Fibroblast of mammary gland (primary cell): Measurements from ENCODE around the gene DRAXIN.

Experiments
- DNase-seq: peaks from one replicate; pipeline ENCODE4 v3.0.0-alpha.2; 2010; ENCODE audit warnings: low read depth
- H3K4me3 ChIP-seq: 2 replicates; pipeline ENCODE4 v1.5.1; 2011; ENCODE audit warnings: low read depth, mild to moderate bottlenecking, low read length, moderate library complexity; ENCODE audit not compliant: control insufficient read depth
- CTCF ChIP-seq: conservative IDR thresholded peaks from 2 replicates; pipeline ENCODE4 v1.5.1; 2011; ENCODE audit warnings: low read depth, low read length, inconsistent platforms; ENCODE audit not compliant: control insufficient read depth, insufficient read depth

The DRAXIN gene

GRCh38 chr1:11651017-11651416, 40.5 kb upstream of the DRAXIN start:
- DNase-seq, result no peak
- H3K4me3 ChIP-seq, result no peak overlapping the region
- no peak for TF ChIP-seq CTCF

- no peak for TF ChIP-seq CTCF
- no peak overlapping the region for H3K4me3 ChIP-seq
- DNase-seq, result no peak
These were observed 39.2 kb upstream of the DRAXIN start for GRCh38 chr1:11652203-11652780.

DNA sequence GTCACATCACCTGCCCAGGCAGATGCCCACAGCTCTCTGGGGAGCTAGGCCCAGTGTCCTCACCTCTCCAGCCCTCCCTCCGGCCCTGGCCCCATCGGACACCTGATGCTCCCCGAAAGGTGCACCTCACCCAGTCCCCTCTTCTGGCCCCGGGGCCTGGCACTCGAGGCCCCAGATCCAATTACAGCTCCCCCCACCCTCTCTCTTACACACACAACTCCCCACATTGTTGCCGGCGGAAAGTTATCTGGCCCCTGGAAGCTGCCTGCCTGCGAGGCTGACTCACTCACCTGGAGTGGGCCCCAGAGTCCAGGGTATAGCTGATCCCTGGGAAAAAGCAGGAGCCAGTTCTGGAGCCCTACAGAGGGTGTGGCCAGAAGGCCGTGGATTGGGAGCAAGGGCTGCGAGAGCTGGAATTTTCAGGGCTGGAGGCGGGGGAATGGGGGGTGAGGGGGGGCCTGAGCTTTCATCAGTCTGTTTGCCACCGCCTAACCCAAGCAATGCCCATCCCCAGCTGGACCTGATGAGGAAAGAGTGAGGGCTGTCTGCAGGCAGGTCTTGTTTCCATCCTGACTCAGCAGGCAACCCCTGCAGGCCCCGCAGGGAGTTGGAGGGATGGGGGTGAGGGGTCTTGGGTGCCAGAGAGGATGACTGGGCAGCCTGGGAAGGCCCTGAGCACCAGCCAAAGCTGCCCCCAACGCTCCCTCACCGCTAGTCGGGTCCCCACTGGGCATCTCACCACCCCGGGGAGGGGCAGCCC, 38.2 kb upstream of the DRAXIN start:
- H3K4me3 ChIP-seq, result no peak overlapping the region
- TF ChIP-seq CTCF, result no peak
- DNase-seq, result no peak

DNA sequence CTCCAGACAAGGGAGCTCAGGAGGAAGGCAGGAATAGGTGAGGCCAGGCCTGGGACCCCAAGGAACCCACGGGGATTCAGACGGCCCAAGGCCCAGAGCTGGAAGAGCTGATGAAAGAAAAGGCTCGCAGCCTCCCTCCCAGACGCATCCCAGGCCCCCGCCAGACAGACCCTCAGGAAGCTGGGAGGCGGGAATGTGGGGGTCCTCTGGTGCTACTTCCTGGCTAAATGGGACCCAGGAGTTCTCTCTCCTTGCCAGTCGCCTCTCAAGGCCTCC, 37.7 kb upstream of the DRAXIN start:
- TF ChIP-seq CTCF, result no peak
- DNase-seq, result no peak
- H3K4me3 ChIP-seq, result no peak overlapping the region

GRCh38 chr1:11654137-11654938, 37.2 kb upstream of the DRAXIN start, which contains the start of the genes FBXO2 and FBXO44:
Gene FBXO2, minus strand, starts transcription at chr1:11654429. Its CDS starts 89 bp downstream, at chr1:11654340.
Gene FBXO44, plus strand, starts transcription at chr1:11654877. Its CDS starts 959 bp downstream, at chr1:11655836.
- no peak for TF ChIP-seq CTCF
- peak within 1 kb of the TSS; percentile 41 for H3K4me3 ChIP-seq
- DNase-seq, result no peak

DNA sequence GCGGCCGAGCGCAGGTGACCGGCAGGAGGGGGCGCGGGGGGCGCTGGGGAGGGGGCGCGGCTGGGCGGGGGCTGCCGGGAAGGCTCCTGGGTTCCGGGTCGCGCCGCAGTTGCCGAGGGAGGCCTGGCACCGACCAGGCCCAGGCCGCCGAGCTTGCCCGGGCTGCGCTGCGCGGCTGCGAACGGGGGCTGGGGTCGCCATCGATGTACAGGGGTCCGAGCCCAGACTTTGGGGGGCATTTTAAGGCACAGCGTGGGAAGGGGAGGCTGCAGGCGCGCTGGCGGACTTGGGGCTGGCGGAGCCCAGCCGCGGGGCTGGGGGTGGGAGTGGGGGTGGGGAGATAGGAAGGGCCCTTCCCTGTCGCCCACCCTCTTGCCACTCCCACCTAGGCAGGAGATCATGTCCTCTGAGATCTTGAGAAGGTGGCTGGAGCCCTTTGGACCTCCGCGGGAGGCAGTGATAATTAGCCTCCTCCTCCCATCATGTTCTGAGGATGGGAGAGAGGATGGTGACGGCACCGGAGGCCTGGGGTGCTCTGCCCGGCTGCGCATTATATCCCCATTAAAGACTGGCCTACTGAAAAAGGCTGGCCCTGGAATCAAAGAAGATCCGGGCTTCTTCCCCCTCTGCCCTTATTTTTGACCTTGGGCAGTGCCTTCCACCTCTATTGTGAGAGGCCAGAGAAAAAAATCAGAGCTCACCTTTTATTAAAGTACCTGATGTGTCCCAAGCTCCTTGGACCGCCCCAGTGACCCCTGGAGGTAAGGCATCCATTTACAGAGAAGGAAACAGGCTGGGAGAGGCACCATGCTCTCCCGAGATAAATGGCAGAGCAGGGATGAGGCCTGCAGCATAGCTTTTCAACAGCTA, 36.3 kb upstream of the DRAXIN start:
- TF ChIP-seq CTCF, result no peak
- DNase-seq, result no peak

More for the DNA sequence above, 36.3 kb upstream of the DRAXIN start:
- peak overlapping the region; percentile 37 for H3K4me3 ChIP-seq
